Body of pancreas (tissue), 4 donors: ENCODE data around the gene PRSS16. TPM values are rescaled to one million over a fixed set of nuclear protein-coding genes. Genes with fewer than 3 reads are reported as not detected.
A peak's percentile ranks its signal among the peaks of the same experiment; 100 is the strongest.

Experiments used
- ATAC-seq: fragments of 150-250 bp; one replicate; pipeline ENCODE4 v1.9.1; 2016
- DNase-seq, 4 donors: peaks; one replicate each; pipeline ENCODE4 v3.0.0-alpha.2; 2019
- H3K27ac ChIP-seq, 4 donors: fragments of 200-600 bp; sonication (generic); 1 replicate in 3 of 4; 2 replicates in 1 of 4; pipeline versions ENCODE4 v1.5.1 to v1.6.1; 2016 to 2019; ENCODE audit warnings: mild to moderate bottlenecking in 1 of 4, mixed read lengths in 1 of 4, moderate library complexity in 1 of 4
- H3K27me3 ChIP-seq, 2 donors: fragments of 200-600 bp; sonication (generic); one replicate each; pipeline ENCODE4 v1.6.0; 2016; ENCODE audit warnings: mild to moderate bottlenecking in 1 of 2
- H3K36me3 ChIP-seq, 2 donors: fragments of 200-600 bp; sonication (generic); replicated peaks in 1 of 2; 2 replicates each; pipeline ENCODE4 v1.5.1; 2016; ENCODE audit warnings: low read depth in 2 of 2; ENCODE audit not compliant: insufficient read depth in 1 of 2
- H3K4me1 ChIP-seq: fragments of 200-600 bp; sonication (generic); one replicate; pipeline ENCODE4 v1.6.0; 2016
- H3K4me3 ChIP-seq, 2 donors: fragments of 200-600 bp; sonication (generic); 1 replicate in 1 of 2; 2 replicates in 1 of 2; pipeline ENCODE4 v1.5.1; 2016 to 2019
- H3K9me3 ChIP-seq, 3 donors: fragments of 200-600 bp; sonication (generic); 1 replicate in 2 of 3; 2 replicates in 1 of 3; pipeline ENCODE4 v1.5.1; 2016
- POLR2A ChIP-seq, 3 donors: fragments of 450-650 bp; IDR thresholded peaks; one replicate each; pipeline ENCODE4 v1.6.1; 2016; ENCODE audit warnings: antibody characterized with exemption in 3 of 3, mild to moderate bottlenecking in 2 of 3
- WGBS, 2 donors: methylation state at CpG; one replicate each; pipeline ENCODE4 v1.1.5; 2017; 5-methylcytosine and 5-hydroxymethylcytosine counted together
- intact Hi-C: fragments of 100-400 bp; cut with DNase I; formaldehyde crosslinking; loops from one replicate; pipeline ENCODE4 v1.15.1; 2023
- total RNA-seq, 2 donors: library from RNA; depleted of rRNA; stranded (reverse); fragments of >200 nt; gene quantifications; one replicate each; pipeline ENCODE4 v1.1.0, GENCODE V29; 2016
- TF ChIP-seq, protein P1 (sequence below), 7 experiments: fragments of 450-650 bp in 4 of 7; fragments of 200-600 bp in 3 of 7; sonication (generic) in 3 of 7; IDR thresholded peaks; one replicate each; pipeline ENCODE4 v1.5.1; 2016 to 2019; ENCODE audit warnings: antibody characterized with exemption in 7 of 7

PRSS16 gene
- total RNA-seq, 2 donors from 2014 or later, result 10.9 to 43.8 TPM

DNA sequence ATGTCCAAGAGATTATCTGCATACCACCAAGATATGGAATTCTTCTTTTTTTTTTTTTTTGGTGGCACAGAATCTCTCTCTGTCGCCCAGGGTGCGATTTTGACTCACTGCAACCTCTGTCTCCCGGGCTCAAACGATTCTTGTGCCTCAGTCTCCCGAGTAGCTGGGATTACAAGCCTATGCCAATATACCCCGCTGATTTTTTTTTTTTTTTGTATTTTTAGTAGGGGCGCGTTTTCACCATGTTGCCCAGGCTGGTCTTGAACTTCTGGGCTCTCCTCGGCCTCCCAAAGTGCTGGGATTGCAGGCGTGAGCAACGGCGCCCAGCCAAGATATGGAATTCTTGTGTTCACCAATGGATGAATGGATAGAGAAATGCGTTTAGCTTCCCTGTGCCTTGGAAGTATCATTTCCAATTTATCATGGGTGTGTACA lies 33.6 kb downstream of the PRSS16 start:
- peaks cover 0 to 12% of the 10 kb centered on the region in 2 donors for H3K27me3 ChIP-seq
- intact Hi-C loops, result no loop called here
- H3K4me1 ChIP-seq, result no peaks in the 10 kb centered on the region
- no peaks in the 10 kb centered on the region for H3K36me3 ChIP-seq
- TF ChIP-seq, protein P1, sequence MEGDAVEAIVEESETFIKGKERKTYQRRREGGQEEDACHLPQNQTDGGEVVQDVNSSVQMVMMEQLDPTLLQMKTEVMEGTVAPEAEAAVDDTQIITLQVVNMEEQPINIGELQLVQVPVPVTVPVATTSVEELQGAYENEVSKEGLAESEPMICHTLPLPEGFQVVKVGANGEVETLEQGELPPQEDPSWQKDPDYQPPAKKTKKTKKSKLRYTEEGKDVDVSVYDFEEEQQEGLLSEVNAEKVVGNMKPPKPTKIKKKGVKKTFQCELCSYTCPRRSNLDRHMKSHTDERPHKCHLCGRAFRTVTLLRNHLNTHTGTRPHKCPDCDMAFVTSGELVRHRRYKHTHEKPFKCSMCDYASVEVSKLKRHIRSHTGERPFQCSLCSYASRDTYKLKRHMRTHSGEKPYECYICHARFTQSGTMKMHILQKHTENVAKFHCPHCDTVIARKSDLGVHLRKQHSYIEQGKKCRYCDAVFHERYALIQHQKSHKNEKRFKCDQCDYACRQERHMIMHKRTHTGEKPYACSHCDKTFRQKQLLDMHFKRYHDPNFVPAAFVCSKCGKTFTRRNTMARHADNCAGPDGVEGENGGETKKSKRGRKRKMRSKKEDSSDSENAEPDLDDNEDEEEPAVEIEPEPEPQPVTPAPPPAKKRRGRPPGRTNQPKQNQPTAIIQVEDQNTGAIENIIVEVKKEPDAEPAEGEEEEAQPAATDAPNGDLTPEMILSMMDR (IDR thresholded peaks at IDR 0.05), result no peak
- TF ChIP-seq POLR2A (IDR thresholded peaks at IDR 0.05), result no peak
- no peak overlapping the region for H3K4me3 ChIP-seq
- WGBS, 2 donors, result 8 to 9% methylated on average over 13 of the region's 13 CpGs
- H3K9me3 ChIP-seq, result peaks cover 0 to 15% (median 0%) of the 10 kb centered on the region in 3 donors
- H3K27ac ChIP-seq, result no peak overlapping the region
- DNase-seq (no peak), ATAC-seq (no peak)

- DNase-seq, result no peak
- Histone ChIP-seq H3K9me3 (peaks cover 0 to 15% (median 0%) of the 10 kb centered on the region in 3 donors), H3K36me3 (no peaks in the 10 kb centered on the region), H3K27ac (no peak overlapping the region), H3K27me3 (peaks cover 0 to 12% of the 10 kb centered on the region in 2 donors), H3K4me1 (no peaks in the 10 kb centered on the region), H3K4me3 (no peak overlapping the region)
- WGBS, 2 donors, result 19 to 30% methylated on average over 1 of the region's 1 CpG
- intact Hi-C loops, result no loop called here
- TF ChIP-seq, protein P1 (IDR thresholded peaks at IDR 0.05), result no peak
- TF ChIP-seq POLR2A (IDR thresholded peaks at IDR 0.05), result no peak
- no peak for ATAC-seq
These were observed 34.1 kb downstream of the PRSS16 start for GRCh38 chr6:27281569-27281968.

GRCh38 chr6:27283279-27283678 lies 35.8 kb downstream of the PRSS16 start:
- no peaks in the 10 kb centered on the region for H3K4me1 ChIP-seq
- no peak overlapping the region for H3K4me3 ChIP-seq
- H3K36me3 ChIP-seq, result no peaks in the 10 kb centered on the region
- no peak for TF ChIP-seq POLR2A (IDR thresholded peaks at IDR 0.05)
- TF ChIP-seq, protein P1 (IDR thresholded peaks at IDR 0.05), result no peak
- DNase-seq, result no peak
- intact Hi-C loops, result no loop called here
- 9 to 20% methylated on average over 16 of the region's 16 CpGs for WGBS, 2 donors
- ATAC-seq, result no peak
- H3K27ac ChIP-seq, result no peak overlapping the region
- H3K9me3 ChIP-seq, result peaks cover 0 to 15% (median 0%) of the 10 kb centered on the region in 3 donors
- H3K27me3 ChIP-seq, result peaks cover 0 to 21% of the 10 kb centered on the region in 2 donors

DNA sequence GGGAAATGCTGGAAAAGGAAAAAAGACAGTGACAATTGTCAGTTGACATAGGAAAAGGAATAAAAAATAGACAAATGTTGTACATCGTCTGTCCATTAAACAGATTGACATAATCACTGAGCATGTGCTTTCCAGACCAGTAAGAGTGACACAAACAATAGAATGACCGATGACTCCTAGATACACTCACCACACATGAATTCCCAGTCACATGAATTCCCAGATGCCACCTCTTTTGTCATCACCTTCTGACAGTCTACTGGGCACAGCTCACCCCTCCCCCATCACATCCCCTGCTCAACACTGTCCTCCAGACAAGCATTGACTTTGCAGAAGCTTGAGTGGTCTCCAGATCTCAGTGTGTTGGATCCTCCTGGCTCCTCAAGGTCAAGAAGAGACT lies 38.6 kb downstream of the PRSS16 start:
- no peak overlapping the region for H3K27ac ChIP-seq
- H3K9me3 ChIP-seq, result peaks cover 0 to 15% (median 0%) of the 10 kb centered on the region in 3 donors
- no peaks in the 10 kb centered on the region for H3K36me3 ChIP-seq
- WGBS, 2 donors, result 71 to 86% methylated on average over 2 of the region's 2 CpGs
- H3K4me3 ChIP-seq, result no peak overlapping the region
- no peaks in the 10 kb centered on the region for H3K4me1 ChIP-seq
- intact Hi-C loops, result no loop called here
- ATAC-seq (no peak), DNase-seq (no peak)
- TF ChIP-seq, protein P1 (IDR thresholded peaks at IDR 0.05), result no peak
- no peak for TF ChIP-seq POLR2A (IDR thresholded peaks at IDR 0.05)
- peaks cover 0 to 21% of the 10 kb centered on the region in 2 donors for H3K27me3 ChIP-seq

GRCh38 chr6:27287751-27288135 lies 40.2 kb downstream of the PRSS16 start:
- Histone ChIP-seq H3K9me3 (peaks cover 0 to 14% (median 0%) of the 10 kb centered on the region in 3 donors), H3K27me3 (peaks cover 0 to 19% of the 10 kb centered on the region in 2 donors), H3K27ac (no peak overlapping the region), H3K4me1 (no peaks in the 10 kb centered on the region), H3K4me3 (peak overlapping the region in 1 of 2 donors; percentile 5), H3K36me3 (no peaks in the 10 kb centered on the region)
- TF ChIP-seq, protein P1 (IDR thresholded peaks at IDR 0.05), result no peak
- no peak for TF ChIP-seq POLR2A (IDR thresholded peaks at IDR 0.05)
- ATAC-seq (no peak), DNase-seq (no peak)
- WGBS, 2 donors, result 6% methylated on average over 8 of the region's 8 CpGs
- intact Hi-C loops, result no loop called here
